ENCODE results near the gene CD3E.

The CD3E gene

DNA sequence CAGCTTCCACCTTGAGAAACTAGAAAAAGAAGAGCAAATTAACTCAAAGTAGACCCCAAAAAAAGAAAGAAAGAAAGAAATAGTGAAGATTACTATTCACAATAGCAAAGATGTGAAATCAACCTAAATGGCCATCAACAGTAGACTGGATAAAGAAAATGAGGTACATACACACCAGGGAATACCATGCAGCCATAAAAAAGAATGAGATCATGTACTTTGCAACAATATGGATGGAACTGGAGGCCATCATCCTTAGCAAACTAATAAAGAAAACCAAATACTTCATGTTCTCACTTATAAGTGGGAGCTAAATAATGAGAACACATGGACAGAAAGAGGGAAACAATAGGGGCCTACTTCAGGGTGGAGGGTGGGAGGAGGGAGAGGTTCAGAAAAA lies 24.2 kb downstream of the CD3E start:
- no peak for DNase-seq

DNA sequence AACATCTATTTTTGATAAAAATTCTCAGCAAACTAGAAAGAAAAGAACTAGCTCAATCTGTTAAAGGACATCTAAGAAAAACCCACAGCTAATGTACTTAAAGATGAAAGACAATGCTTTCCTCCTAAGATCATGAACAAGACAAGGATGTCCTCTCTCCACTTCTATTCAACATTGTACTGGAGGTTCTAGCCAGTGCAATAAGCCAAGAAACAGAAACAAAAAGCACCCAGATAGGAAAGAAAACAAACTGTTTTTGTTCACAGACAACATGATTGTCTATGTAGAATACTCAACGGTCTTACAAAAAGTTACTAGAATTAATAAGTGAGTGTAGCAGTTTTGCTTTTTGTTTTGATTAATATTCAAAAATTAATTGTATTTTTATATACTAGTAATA lies 30.2 kb downstream of the CD3E start:
- DNase-seq, result no peak

DNA sequence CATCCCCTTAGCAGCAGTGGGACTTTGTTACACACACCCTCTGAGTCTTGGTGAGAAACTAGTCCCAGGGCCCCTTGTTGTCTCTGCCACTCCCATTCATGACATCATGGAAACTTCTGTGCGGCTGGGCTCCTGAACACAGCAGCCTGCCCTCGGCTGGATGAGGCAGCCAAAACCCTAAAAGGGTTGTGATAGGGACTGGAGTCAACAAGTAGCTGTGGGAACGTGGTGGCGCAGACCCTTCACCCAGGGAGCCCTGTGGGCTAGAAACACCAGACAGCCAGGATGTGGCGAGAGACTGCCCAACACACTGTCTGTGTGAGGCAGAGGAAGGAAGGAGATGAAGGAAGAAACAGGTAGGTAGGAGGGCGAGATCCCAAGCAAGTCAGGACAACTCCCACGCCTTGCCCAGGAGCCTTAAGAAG lies 34.1 kb downstream of the CD3E start:
- DNase-seq, result peak; percentile 84 to 89

DNA sequence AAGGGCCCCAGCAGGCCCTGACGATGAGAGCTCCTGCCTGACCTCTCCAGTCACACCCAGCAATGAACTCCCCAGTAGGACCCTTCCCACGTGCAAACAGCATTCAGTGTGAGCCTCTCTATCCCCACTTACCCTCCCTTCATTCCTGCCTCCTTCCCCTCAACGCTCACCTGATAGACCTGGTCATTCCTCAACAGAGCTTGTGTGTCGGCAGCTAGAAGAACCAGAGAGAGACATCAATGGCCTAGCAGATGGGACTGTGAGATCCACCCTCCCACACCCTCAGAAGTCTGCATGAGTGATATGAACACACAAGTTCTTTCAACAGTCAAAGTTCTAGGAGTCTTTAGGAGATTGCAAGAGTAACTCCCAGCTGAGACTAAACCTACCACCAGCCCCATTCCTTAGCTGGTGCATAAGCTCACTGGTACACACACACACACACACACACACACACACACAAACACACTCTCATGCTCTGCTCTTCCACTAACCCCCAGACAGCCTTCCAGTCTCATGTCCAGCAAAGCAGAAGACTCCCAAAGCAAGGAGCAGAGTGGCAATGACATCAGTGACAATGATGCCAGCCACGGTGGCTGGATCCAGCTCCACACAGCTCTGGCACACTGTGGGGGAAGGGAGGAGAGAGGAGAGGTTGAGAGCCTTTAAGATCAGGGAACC lies 34.9 kb downstream of the CD3E start:
- DNase-seq, result peak in 1 of 2 experiments; percentile 42

DNA sequence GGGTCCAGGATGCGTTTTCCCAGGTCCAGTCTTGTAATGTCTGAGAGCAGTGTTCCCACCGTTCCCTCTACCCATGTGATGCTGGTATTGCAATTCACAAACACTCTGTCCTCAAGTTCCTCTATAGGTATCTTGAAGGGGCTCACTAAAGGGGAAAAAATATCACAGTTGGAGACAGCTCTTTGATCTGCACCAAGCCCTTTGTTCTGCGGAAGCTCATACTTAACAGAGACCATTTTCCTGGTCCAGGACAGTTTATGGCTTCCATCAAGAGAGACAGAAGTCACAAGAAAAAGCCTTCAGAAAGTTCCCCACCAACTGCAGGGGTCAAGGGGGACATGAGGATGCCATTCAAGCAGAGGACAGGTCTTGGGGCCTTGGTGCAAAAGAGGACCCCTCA lies 35.9 kb downstream of the CD3E start:
- no peak for DNase-seq

DNA sequence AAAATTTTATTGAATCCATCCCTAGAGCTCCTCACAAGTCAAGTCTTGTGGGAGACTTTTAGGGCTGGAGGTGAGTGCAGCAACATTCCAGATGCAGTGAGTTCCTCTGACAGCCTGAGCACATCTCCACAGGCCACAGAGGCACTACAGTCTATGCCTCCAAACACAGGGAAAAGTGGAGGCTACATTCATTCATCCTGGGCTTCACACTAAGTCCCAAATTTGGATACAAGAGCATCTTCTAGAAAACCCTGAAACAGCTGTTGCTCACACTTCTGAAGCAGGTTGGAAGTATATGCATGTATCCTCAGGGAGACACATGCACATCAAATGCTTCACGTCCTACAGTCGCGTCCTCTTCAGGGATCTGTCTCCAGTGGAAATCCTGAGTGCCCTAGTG lies 36.7 kb downstream of the CD3E start:
- DNase-seq, result no peak

- peak in 1 of 2 experiments; percentile 35 for DNase-seq
Observed at GRCh38 chr11:118341815-118342489, 37.4 kb downstream of the CD3E start.

DNA sequence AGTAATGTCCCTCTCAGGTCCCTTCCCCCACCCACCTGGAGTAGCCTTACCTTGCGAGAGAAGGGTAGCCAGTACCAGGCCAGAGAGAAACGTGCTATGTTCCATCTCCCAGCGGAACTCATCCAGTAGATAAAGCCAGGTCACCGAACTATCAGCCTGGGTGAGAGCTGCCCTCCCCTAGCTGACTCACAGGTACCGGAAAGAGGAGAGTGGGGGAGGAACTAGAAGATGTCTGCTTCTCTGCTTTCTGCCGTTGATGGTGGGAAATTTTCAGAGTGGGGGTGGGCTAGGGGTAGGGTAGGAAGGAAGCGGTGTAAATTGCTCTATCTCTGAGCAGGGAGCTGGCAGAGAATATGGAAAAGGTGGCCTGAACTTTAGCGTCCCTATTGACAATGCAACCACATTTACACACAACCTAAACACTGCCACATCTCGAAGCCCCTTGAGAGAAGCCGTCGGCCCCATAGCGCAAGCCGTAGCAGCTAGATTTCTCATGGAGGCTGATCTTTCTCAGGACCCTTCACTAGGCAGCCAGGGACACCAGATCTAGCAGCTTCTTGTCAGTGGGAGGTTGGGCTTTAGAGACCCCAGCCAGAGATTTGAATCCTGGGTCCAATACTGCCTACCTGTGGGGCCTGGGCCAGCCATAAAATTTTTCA lies 38.1 kb downstream of the CD3E start, which contains the start of gene CD3D:
Gene CD3D, minus strand, starts transcription at position 203 of the 659 bp plus-strand sequence. Its CDS starts 98 bp downstream, at position 105.
- peak; percentile 67 to 77 for DNase-seq

- DNase-seq, result peak in 1 of 2 experiments; percentile 50
Observed at GRCh38 chr11:118343248-118343647, 38.7 kb downstream of the CD3E start.

DNA sequence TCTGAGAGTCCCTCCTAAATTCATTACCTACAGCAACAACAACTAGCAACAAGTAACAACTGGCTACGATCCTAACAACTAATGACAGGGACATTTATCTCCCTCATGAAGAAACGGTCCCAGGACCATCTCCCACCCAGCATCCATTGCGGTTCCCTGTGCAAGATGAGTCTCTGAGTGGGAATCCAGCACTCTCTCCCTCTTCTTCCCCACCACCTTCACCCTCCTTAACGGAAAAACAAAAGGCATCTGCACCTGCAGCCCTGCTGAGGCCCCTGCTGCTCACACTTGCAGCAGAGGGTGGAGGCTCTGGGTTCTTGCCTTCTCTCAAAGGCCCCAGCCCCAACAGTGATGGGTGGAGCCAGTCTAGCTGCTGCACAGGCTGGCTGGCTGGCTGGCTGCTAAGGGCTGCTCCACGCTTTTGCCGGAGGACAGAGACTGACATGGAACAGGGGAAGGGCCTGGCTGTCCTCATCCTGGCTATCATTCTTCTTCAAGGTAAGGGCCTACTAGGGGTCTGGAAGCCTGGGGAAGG lies 39.5 kb downstream of the CD3E start, which contains the start of gene CD3G:
Gene CD3G, plus strand, starts transcription at position 364 of the 535 bp plus-strand sequence. Its CDS starts 80 bp downstream, at position 444.
- DNase-seq, result peak; percentile 76 to 81

DNA sequence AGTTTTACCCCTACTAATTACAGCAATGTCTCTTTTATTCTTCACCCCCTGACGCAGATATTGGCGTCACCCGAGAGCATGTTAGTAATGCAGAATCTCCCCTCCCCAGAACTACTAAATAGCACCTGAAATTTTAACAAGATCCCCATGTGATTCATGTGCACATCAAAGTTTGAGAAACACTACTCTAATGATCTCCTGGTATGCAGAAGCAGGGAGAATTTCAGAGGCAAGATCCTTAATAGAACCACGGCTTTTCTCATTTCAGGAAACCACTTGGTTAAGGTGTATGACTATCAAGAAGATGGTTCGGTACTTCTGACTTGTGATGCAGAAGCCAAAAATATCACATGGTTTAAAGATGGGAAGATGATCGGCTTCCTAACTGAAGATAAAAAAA lies 44.9 kb downstream of the CD3E start:
- no peak for DNase-seq

- DNase-seq, result no peak
Observed at GRCh38 chr11:118353084-118353710, 48.7 kb downstream of the CD3E start.

DNA sequence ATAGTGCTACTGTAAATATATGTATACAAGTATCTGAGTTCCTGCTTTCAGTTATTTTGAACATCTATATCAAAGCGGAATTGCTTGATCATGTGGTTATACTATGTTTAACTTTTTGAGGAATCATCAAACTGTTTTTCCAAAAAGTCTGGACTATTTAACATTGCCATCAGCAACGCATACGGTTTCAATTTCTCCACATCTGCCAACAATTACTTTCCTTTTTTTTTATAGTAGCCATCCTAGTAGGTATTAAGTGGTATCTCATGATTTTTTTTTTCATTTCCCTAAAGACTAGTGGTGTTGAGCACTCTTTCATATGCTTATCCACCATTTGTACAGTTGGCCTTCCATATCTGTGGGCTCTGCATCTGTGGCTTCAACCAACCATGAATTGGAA lies 53.5 kb downstream of the CD3E start:
- no peak for DNase-seq

GRCh38 chr11:118359295-118359958 lies 54.9 kb downstream of the CD3E start, which contains the start of gene UBE4A:
TSS of gene UBE4A (plus strand) at chr11:118359600. CDS start at chr11:118365081, 5,481 bp downstream.
- DNase-seq, result peak; percentile 99

GRCh38 chr11:118364956-118365615 lies 60.6 kb downstream of the CD3E start:
- DNase-seq, result no peak
